ENCODE data around the gene TMEM8B.

DNA sequence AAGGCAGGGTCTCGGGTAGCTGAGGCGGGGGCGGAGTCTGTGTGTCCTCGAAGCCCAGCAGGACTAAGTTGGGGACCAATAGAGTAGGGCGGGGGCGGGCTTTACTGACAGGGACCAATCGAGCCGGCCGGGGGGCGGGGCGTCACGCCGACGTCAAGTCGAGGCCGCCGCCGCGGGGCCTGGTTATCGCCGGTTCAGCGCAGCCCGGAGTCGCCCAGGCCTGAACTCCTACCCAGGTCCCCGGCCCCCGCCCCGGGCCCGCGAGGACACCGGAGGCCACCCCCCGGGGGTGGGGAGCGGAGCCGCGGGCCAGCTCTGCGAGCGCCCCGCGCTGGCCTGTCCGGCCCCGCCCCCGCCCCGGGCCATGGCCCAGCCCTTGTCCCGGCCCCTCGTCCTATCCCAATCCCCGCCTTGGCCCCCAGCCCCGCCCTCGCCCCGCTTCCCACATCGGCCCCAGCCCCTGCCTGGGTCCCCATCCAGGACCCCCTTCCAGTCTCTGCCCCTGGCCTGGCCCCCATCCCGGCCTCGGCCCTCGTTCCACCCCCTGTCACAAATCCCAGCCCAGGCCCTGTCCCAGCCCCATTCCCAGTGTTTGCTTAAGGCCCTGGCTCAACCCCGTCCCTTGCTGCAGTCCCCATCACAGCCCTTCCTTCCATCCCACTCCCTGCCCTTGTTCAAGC lies at the start of gene TMEM8B:
- TF ChIP-seq YY1 (IDR thresholded peaks at IDR 0.05; ENCODE audit: low read depth, low read length): no peak
- no peak for TF ChIP-seq POLR2A (IDR thresholded peaks at IDR 0.05; ENCODE audit: control extremely low read depth in 1 of 2, low read depth in 2 of 2, low read length in 2 of 2)
- TF ChIP-seq CTBP2 (IDR thresholded peaks at IDR 0.05; ENCODE audit: borderline replicate concordance, insufficient read depth, insufficient read length, low read length): no peak
- TF ChIP-seq RFX5 (IDR thresholded peaks at IDR 0.05; ENCODE audit: borderline replicate concordance, low read depth, low read length): no peak
- no peak for TF ChIP-seq JUN (IDR thresholded peaks at IDR 0.05; ENCODE audit: low read depth, low read length)
